C1 segment of cervical spinal cord (tissue), 14 donors: ENCODE measurements around the gene FSTL4.
"Not testable (repeated sequence)": the region's sequence is repeated elsewhere in the genome, so short reads cannot be mapped to it uniquely, and the experiment has no call there.

Experiments used
- DNase-seq, 14 donors: peaks; one replicate each; lab custom pipeline; 2025; lab: John Stamatoyannopoulos, UW

The FSTL4 gene

GRCh38 chr5:133456933-133457402 lies 155.4 kb downstream of the FSTL4 start:
- no peak for DNase-seq

- no peak for DNase-seq
Measured at GRCh38 chr5:133455676-133456075, 156.7 kb downstream of the FSTL4 start.

DNA sequence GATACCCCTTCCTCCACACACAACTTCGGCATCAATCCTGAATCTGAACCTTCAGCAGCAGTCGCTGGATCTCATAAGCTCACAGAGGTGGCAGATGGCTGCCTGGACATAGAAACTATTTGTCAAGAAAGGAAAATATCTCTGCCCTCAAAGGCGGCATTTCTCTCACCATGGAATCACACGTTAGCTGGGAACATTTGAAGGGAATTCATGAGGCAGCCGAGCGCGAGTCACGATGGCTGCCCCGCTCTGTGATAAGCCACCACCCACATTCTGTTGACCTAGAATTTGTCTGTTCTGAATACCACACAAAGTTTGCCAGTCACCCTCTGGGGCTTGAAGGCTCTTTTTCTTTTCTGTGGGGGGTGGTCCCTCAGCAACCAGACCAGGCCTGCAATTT lies 157.9 kb downstream of the FSTL4 start:
- no peak for DNase-seq

GRCh38 chr5:133453831-133454230 lies 158.5 kb downstream of the FSTL4 start:
- DNase-seq, result no peak

DNA sequence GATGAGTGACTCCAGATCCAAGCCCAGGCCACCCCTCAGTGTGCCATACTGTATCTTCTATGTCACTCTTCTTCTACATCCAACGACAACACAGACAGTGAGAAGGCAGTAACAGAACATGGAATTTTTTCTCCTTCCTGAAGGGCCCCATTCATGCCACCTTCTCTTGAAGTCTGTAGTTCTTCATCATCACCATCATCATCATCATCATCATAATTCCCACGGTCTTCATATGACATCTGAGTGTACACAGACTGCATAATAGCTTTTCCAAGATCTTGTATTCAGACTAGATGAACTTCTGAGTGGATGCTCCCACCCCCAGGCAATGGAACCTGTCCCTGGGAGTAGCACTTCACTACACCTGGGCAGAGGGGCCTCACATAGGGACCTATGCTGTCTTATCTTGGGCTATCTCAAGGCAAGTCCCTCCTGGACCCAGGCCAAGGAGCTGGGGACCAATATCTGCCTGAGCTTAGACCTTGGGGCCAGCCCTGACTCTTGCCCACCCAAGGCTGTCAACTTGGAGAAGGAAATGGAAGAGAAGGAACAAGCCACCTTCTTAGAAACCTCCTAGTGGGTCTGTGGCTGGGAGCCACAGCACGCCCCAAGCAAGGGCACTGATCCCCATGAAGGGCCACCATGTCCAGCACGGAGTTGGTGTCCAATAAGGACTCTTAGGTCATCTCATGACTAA lies 159.1 kb downstream of the FSTL4 start:
- DNase-seq, result no peak

GRCh38 chr5:133451926-133452325 lies 160.4 kb downstream of the FSTL4 start:
- DNase-seq, result no peak

GRCh38 chr5:133450286-133450685 lies 162.1 kb downstream of the FSTL4 start:
- no peak for DNase-seq

DNA sequence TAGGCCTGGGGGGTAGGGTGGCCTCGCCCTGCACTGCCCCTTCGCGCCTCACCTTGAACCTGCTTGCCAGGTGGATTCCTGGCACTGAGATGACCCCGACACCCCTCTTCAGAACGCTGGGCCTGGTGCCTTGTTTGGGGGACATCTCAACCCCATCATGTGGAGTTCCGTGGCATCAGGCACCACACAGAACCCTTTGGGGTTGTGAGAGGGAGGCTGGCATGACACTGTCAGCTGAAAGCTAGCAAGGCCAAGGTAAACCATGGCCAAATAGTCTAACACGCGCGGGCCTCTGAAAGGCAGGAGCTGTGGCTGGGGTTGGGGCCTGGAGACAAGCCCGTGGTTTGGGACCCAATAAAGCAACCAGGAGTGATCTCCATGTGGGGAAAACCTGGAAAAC lies 163.2 kb downstream of the FSTL4 start:
- no peak for DNase-seq

DNA sequence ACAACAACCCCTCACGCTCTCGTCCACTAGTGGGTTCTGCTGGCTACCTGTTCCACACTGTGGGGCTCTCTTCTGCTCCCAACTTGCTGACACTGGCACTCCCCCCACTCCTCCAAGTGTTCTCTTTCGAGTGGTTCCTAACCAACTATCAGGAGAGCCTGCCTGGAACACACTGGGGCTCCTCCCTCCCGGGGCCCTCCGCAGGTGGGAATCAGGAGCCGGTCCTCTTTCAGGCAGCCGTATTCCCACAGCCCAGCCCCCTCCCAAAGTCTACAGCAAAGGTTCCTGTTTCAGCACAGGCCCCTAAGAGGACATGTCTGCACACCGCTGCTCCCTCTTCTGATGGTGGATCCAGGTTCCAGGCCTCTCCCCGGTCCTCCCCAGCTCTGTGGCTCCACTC lies 165.9 kb downstream of the FSTL4 start:
- no peak for DNase-seq

- no peak for DNase-seq
Measured at GRCh38 chr5:133445744-133446143, 166.6 kb downstream of the FSTL4 start.

GRCh38 chr5:133445204-133445603 lies 167.1 kb downstream of the FSTL4 start:
- not testable (repeated sequence) for DNase-seq

GRCh38 chr5:133444711-133445110 lies 167.6 kb downstream of the FSTL4 start:
- no peak for DNase-seq

DNA sequence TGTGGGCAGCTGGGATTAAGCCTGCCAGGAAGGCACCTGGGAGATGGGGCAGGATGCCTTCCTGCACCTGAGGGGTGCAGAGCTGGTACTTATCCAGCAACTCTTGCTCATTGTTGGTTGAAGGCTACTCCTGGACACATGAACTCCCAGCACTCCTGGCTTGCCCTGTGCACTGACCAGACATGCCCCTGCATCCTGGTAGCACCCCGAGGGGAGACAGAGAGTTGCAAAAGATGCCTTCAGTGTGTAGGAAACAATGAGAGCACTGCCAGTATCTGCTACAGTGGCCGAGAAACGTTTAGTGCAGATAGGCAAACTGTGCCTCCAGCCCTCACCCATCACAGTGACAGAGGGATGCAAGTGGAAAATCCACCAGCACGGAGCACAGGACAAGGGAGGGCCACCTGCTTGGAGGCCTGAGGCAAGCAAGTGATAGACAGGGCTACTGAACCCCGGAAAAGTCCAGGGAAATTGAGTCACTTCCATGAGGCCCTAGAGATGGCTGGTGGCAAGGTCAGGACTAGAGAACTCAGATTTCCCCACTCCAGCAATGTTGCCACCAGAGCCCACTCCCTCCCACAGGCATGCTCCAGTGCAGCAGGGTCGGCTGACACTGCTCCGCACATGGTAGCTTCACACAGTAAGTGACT lies 171.1 kb downstream of the FSTL4 start:
- DNase-seq, result no peak

GRCh38 chr5:133440467-133441115 lies 171.8 kb downstream of the FSTL4 start:
- DNase-seq, result no peak

GRCh38 chr5:133439859-133440258 lies 172.5 kb downstream of the FSTL4 start:
- DNase-seq, result no peak

- no peak for DNase-seq
Measured at GRCh38 chr5:133438487-133438886, 173.9 kb downstream of the FSTL4 start.

DNA sequence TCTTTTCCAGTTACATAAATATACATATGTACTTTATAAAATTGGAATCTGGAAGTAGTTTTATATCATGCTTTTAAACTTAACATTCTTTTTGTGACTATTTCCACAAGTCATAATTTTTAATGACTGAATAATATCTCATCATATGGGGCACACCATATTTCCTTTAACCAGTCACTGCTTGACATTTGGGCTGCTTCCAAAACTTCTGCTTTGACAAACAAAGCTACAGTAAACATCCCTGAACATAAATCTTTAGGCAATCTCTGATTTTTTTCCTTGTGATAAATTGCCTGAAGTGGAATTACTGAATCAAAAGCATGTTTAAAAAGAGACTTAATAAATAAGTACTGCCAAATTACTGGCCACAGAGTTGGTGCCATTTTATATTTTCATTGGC lies 178.0 kb downstream of the FSTL4 start:
- no peak for DNase-seq

DNA sequence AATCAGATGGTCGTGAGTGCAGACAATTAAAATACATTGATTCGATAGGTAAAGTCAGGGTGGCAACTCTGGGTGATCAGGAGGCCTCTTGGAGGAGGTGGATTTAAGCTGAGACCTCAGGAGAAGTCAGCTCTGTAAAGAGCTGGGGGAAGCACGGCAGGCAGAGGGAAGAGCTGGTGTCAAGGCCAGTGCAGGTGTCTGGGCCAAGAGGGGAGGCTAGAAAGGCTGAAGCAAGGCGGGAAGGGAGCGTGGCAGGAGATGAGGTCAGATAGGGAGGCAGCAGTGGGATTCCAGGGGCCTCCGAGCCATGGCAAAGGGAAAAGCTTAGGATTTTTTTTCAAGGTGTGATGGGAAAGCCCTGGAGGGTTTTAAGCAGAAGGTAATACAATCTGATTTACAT lies 178.7 kb downstream of the FSTL4 start:
- DNase-seq, result no peak

- DNase-seq, result no peak
Measured at GRCh38 chr5:133432956-133433532, 179.3 kb downstream of the FSTL4 start.

DNA sequence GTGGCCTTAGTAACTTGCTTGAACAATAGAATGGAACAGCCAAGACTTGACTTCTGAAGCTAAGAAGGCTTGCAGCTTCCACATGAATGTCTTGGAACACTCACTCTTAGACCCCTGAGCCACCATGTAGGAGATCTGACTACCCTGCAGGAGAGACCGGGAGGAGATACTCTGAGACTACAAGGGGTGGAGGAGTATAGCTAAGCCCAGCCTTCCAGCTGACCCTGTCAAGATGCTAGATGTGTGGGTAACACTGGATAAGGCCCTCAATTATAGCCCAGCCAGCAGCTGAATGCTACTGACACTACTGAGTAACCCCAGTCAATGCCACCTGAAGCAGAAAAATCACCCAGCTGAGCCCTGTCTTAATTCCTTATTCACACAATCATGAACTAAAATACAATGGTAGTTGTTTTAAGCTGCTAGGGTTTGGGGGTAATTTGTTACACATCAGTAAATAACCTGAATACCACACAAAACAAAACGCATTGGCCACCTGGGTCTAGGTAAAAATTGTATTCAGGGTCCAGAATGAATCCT lies 180.9 kb downstream of the FSTL4 start:
- no peak for DNase-seq

DNA sequence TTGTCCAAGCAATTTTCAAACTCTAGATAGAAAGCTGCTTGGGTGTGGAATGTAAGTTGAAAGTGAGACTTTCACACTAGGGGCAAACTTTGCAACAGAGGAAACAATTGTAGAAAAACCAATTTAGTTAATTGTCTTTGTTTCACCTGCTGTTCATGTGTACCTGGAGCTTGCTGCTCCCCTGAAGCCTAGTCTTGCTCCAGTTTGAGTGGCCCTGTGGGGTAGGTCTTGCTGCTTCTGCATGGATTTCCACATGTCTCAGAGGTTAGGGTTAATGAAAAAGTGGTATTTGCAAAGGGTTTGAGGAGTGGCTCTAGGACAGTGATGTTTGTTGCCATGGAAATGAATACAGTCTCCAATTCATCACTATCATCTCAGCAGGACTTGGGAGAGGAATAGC lies 182.2 kb downstream of the FSTL4 start:
- DNase-seq, result no peak

GRCh38 chr5:133429046-133429445 lies 183.3 kb downstream of the FSTL4 start:
- no peak for DNase-seq
